Prostate gland (tissue), 2 donors: ENCODE measurements around the gene AP2B1.

Experiments
- CTCF ChIP-seq, 4 experiments: fragments of 200-600 bp in 2 of 4; fragments of 450-650 bp in 2 of 4; sonication (generic) in 2 of 4; IDR thresholded peaks; 1 replicate in 3 of 4; 2 replicates in 1 of 4; pipeline ENCODE4 v1.5.1; 2016 to 2019; ENCODE audit warnings: antibody characterized with exemption in 4 of 4, mild to moderate bottlenecking in 2 of 4, moderate library complexity in 2 of 4
- POLR2A ChIP-seq: fragments of 450-650 bp; IDR thresholded peaks from one replicate; pipeline ENCODE4 v1.6.1; 2016; ENCODE audit warnings: antibody characterized with exemption, mild to moderate bottlenecking

DNA sequence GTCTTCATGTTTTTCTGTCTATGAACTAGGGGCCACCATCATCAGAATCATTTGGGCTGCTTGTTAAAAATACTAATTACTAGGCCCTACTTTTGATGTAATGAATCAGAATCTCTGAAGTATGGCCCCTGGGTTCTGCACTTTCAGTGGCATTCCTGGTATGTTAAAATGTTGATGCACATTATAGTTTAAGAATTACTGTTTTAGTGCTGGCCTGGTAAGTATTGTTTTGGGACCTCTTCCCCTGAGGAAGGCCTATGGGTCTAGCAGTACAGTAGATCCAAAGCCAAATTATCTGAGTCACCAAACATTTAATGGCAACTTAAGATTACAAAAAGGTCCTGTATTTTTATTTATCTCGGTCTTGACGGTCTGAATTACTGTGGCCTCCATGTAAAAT, 58.8 kb downstream of the AP2B1 start:
- no peak for TF ChIP-seq CTCF (IDR thresholded peaks at IDR 0.05)
- no peak for TF ChIP-seq POLR2A
